GM21723 (cell line): ENCODE results near the gene TRPC4.

ENCODE experiments used
- ATAC-seq: cut with Tn5 transposase; IDR thresholded peaks from one replicate; pipeline ENCODE4 v1.9.1; 2021; ENCODE audit warnings: mild to moderate bottlenecking, moderate library complexity; ENCODE audit not compliant: unreplicated experiment

The TRPC4 gene

DNA sequence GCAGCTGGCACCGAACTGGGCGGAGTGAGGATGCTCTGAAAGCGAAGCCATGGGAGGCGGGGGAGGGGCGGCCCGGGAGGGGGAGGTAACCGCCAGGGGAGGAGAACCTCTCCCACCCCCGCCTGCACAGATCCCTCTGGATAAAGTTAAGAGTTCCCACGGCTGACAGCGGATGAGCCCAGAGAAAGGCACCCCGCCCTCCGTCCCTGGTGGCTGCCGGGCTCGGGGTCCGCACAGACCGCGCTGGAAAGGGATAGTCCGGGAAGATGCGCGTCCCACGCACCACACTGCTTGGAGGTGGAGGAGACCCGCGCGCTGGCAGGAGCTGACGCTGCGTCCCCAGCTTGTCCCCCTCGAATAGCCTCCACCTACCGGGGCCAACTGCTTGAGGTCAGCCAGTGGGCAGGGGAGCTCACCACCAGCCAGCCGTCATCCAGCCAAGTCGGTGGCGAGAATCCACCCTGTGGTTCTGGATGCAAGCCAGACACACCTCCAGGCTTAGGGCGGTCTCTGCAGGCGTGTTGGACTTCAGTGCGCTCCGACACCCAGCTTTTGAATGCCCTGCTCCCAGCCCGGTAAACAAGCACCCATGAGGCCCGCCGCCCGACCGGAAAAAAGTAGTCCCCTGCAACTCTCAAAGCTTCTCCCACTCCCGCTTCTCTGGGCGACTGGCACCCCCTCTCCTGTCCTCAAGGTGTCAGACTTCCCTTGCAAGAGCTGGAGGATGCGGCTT is at the start of gene TRPC4:
Gene TRPC4 (minus strand): TSS at position 17 of the 733 bp plus-strand sequence. CDS start 86,439 bp downstream, outside the sequence.
- no peak for ATAC-seq

DNA sequence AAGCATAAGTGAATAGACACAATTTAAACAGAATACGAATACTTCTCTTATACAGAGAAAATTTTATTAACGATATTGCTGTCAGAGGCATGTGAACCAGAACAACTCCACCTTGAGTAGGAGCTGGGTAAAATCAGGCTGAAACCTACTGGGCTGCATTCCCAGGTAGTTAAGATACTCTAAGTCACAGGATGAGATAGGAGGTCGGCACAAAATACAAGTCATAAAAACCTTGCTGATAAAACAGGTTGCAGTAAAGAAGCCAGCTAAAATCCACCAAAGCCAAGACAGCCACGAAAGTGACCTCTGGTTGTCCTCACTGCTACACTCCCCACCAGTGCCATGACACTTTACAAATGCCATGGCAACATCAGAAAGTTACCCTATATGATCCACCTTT is 49.2 kb upstream of the TRPC4 start:
- ATAC-seq = no peak

DNA sequence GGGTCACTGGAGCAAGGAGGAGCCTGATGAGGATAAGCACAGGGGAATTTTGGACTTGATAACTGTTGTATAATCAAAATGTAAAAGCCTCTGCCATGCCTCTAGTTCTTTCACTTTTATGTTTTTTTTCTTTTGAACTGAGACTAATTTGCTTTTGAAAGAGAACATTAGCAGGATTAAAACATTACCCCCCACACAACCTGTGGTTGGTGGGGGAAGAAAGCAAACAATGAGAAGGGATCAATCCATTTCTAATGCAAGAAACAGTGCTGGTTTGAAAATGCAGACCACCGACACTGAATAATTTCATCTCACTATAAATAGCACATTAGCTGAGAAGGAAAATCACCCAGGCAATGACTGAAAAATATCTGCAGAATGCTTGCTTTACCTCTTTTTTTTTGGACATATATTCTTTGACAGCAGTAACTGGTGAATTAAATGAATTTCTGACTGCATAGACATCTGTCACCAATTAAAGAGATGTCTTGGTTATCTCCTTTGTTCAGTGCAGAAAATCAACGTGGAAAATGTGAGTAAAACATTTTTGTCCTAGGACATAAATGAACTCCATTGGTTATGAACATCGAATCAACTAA is 48.6 kb upstream of the TRPC4 start:
- ATAC-seq = no peak

DNA sequence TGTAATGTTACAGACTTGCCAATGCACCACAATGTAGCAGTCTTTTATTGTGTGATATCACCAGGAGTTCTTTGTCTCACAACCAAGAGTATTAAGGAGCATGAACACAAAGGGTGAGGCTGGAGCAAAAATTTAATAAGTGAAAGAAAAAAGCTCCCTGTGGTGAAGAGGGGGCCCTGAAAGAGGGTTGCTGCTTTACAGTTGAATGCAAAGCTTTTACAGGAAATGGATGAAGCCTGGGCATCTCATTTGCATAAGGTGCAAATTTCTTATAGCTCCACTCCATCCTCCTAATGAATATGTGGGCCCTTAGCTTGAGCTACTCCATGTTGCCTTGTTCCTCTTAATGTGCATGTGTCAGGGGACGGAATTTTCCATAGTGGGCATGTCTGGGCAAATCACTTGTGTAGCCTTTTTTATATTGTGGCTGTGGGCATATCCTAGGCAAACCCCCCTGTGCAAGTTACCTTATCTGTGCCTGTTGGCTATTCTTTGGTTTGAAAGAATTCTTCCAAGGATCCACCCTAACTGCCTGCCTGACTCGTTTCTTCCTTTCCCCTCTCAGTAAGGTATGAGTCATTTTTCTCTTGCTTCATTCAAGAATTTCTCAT is 45.3 kb upstream of the TRPC4 start:
- no peak for ATAC-seq

DNA sequence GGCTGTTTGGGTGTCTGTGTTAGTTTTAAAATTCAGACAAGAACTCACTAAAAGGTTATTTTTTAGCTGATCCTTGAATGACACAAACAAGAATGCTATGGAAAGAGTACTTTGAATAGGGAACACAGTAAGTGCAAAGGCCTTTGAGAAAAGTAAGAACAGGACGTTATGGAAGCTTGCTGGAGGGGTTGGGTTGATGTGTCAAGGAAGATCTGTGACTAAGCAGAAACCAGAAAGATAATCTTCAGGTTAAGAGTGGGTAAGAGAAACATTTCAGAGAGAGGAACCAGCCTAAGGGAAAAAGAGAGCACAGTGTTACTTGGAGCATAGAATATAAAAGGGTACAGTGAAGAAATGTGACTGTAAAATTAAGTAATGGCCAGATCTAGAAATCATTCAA is 41.2 kb upstream of the TRPC4 start:
- ATAC-seq = no peak

DNA sequence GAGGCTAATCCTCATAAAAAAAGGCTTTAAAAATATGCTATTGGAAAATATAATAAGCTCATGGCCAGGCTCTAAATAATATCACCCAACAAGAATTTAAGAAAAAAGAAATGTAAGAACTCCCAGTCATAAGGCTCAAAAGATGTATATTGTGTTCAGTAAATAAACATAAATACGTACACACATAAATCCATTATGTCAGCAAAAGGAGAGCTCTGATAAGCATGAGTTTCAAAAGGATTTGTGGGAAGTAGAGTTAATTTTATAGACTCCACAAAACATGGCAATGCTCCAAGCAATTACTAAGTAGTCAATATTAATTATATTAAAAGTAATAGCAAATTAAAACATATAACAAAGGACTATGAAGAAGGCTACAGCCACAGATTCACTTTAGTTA is 37.3 kb upstream of the TRPC4 start:
- no peak for ATAC-seq

DNA sequence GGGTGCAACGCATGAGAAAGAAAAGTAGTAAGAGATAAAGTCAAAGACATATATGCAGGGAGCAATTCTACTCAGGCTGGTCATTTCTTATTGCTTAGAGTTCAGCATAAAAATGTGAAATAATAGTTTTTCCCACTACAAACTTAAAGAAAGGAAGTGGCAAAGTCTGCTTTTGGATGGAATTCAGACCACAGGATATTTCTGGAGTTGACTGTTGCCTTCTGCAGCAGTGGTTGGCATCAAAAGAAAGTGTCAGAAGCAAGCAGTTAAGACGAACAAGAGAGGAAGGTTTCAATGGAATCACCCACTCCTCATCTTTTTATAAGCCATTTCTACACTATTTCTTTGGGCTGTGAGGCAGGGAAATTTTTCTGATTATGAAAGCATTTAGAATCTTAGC is 36.2 kb upstream of the TRPC4 start:
- no peak for ATAC-seq

DNA sequence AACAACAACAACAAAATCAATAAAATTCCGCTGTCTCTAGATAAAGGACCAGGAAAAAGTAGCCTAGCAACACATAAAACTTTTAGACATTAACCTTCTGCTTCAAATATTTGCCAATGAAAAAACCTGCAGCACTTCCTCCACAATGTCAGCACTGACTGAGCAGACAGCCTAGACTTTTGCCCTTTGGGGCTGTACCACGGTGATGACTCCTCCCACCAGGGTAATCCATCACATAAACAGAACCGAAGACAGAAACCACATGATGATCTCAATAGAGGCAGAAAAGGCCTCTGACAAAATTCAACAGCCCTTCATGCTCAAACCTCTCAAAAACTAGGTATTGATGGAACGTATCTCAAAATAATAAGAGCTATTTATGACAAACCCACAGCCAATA is 30.2 kb upstream of the TRPC4 start:
- no peak for ATAC-seq

DNA sequence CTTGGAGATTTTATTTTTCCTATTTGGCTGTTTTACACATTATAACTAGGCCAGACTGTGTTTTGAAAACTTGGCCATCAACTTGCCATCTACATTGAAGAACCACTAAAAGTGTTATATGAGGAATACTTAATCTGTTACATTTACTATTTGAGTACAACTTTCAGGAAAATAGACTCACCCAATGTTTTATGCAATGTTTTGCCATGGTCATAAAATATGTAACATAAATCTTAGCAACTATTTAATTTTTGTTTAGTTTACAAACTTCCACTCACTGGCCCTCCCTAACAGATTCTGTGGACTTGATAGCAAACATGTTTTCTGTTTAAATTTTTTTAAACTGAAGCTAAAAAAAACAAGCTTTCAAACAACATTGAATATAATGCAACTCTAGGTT is 23.7 kb upstream of the TRPC4 start:
- no peak for ATAC-seq

DNA sequence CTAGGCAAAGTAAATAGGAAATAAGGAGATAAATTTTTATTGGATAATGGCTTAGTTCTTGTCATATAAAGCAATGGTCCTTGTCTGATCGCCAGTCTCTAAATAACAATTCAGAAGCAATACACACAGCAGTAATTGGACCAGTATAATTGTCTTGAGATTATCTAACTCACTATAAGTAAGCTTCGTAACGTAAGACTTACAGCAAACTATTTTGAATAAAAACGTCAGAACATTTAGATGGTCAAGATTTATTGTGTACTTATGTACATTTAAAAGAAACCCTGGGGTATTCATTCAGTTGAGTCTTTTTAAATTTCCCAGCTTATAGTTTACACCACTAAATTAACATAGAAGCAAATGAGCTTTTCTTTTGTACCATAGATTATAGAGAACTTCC is 20.2 kb upstream of the TRPC4 start:
- no peak for ATAC-seq

DNA sequence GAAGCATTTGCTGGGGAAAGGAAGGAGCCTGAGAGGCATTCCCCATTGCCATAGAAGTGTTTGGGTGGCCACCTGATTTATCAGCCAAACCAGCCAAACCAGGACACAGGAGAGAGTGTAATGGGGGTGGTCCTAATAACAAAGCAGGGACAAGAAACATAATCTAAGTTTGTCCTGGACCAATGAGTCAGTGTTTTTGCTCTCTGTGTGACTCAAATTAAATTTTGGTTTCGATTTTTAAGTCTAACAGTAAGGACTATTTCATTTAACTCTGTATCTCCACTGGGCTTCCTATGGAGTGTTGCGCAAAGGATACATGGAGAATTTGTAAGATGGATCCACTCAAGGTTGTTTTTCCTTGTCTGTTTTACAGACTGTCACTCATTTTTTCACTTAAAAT is 19.5 kb upstream of the TRPC4 start:
- ATAC-seq = no peak

DNA sequence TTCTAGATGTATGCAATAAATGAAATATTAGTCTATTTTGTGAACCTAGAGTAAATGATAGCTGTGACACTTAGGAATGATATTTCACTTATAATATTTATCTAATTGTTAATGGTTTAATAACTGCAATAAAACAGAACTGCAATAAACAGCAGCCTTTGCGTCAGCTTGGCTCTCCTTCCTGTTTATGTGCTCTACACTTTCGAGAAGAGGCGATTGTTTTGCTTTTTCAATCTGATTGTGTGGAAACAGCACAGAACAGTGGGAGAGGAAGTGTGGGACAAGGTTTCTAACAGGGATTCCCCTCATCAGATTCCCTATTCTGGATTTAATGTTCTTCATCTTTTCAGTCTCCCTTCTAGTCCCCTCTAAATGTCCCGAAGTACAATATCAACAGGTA is 17.3 kb upstream of the TRPC4 start:
- ATAC-seq = no peak

DNA sequence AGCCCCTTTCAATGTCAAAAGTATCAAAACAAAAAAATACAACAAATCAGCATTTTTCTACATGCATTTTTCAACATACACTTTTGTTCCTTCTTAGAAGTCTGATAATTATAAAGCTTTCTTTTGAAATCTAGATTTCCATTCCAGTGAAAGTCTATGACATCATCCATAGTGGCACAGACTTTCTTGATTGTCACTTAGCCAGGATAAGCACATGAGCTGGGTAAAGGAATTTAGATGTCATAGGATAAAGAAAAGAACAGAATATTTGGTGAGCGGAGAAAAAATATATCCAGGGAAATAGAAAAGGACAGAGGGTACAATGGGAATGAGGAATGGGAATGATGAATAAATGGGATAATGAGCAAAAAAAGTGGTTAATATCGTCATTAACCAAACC is 15.1 kb upstream of the TRPC4 start:
- no peak for ATAC-seq

DNA sequence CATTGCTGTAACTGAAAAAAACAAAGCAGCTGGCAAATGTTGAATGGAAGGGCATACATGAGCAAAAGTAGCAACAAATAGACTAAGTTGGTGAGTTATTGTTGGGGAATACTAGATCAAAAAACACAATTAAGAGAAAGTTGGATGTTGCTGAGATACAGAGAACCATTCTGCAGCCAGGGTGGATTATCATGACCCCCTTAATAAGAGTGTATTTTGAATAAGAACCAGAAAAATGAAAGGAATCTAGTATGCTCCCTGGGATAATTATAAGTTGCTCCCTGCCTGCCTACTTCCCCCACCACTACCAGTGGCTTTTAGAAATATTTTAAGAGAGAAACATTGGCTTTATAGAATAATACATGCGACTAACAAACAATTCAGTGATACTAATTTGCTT is 14.5 kb upstream of the TRPC4 start:
- ATAC-seq = no peak

DNA sequence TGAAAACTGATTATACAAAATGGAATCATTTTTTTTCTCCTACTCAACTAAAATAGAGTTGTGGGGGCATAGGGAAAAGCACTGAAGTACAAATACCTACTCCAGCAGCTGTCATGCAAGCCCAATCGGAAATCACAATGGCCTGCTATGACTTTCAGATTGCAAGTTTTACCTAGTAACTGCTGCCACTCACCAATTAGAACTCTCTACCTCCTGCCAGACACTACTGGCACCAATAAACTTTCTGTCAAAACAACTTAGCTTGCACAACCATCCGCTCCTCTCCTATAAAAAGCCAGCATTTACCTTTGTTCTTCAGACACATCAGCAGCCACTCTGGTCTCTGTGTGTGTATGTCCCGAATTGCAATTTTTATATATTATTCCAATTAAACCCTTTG is 9.3 kb upstream of the TRPC4 start:
- no peak for ATAC-seq

DNA sequence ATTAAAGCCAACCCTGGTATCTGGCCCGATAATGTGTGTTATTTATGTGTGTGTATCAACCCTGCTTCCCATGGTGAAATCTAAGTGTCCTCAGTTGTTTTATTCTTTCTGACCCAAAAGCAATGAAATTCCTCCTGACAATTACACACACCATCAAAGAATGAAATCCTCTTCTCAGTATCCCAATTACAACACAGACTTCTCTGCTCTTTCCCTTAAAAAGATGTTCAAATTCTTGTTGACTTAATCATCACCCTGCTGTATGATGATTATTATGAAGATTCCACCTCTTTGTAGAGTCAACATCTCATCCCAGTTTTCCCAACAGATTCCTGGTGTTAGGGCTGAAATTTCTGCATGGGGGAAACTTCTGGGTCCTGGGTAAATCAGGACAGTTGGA is 8.9 kb upstream of the TRPC4 start:
- no peak for ATAC-seq

DNA sequence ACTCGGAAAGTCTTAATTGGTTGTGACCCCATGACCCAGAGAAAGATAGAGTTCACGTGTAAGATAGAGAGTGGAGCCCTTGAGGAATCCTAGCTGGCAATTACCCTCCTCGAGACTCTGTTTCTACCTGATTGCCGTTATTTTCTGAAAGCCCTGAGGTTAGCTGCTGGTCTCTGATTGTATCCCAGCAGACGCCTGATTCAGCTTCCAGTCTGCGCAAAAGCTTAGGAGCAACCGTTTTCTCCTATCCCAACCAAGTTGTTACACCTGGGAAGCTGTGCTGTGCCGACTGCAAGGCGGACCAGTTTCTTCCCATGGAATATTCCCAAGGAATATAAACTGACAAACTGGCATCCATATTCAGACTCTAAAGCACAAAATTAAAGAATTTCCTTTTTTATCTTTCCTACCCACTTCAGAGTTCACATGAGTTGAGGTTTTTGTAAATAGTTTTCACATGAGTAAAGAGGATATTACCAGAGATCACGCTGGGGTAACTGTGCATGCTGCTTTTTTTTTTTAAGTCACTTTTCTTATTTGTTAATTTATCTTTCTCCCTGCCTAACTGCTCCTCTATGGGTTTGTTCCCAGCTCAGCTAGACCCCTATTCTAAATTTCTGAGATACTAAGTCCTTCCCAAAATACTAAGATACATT is 1.5 kb upstream of the TRPC4 start:
- no peak for ATAC-seq

DNA sequence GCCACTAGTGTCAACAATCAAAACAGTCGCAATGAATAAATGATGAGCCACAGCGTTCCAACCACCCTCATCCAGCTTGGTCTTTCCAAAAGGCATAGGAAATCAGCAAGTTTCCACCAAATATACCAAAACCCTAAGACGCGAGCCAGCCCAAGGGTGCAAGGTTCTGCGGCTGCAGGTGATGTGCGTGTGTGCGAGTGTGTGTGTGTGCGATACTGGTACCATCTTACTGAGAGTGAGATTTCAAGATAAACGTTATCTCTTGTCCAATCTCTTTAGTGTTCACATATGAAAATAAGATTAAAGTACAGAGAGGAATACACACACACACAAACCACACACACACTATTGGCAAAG is 895 bp upstream of the TRPC4 start:
- ATAC-seq = no peak

DNA sequence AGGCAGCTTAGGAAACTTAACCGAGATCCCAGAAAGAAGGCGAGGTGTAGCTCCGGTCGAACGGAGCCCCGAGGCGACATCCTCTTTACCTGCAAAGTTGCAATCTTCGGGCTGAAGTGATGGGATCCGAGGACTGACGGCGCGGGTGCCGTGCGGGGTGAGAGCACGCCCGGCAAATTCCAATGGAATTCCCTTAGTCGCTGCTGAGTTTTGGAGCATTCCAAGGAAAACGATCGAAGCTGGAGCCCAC is 141 bp downstream of the TRPC4 start:
- ATAC-seq = no peak

DNA sequence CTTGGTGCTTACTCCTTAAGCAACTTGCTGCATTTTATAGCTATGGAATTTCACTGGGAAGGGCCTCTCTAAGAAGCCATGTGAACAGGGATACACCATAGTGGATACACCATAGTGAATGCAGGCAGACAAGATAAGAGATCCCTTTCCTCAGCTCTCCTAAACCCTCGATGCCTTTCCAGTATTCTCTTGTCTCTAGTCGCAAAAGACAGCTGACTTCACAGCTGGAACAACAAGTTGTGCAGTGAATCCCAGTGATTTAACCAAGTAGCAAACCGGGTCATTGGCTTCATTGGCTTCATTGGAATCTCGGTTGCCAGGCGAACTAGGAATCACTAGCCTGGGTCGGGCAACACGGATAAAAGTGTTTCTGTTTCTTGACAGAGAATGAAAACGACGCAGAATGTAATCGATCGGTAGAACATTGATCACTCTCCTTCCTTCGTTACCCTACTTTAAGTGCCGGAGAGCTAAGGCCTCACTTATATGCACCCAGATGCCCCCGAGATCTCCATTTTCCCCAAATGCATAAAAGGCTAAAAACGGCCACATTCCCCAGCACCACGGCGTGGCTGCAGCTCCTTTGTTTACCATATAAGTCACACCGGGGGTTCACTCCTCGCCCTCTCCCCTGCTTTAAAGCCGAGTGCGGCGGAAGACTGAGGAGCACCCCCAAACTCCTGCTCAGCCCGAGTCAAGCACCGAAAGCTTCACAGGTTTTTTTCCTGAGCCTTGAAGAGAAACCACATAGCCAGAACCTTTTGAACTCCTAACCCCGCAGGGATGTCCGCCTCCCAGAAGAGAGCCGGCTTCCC is 674 bp downstream of the TRPC4 start:
- no peak for ATAC-seq

DNA sequence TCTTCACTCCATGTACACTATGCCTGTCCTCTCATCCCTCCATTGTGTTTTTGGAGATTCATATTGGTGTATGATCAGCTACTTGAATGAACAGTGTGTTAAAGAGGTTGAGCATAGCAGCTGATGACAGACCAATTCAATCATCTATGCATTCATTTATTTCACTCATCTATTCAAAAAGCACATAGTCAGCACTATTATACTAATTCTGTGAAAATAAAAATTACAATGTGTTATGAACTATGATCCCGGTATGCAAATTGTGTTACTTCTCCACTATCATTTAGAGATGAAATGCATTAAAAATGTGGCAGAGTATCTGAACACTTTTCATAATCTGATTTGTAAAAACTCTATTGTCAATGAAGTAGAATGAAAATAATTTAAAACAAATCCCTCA is 5.9 kb downstream of the TRPC4 start:
- ATAC-seq = no peak

DNA sequence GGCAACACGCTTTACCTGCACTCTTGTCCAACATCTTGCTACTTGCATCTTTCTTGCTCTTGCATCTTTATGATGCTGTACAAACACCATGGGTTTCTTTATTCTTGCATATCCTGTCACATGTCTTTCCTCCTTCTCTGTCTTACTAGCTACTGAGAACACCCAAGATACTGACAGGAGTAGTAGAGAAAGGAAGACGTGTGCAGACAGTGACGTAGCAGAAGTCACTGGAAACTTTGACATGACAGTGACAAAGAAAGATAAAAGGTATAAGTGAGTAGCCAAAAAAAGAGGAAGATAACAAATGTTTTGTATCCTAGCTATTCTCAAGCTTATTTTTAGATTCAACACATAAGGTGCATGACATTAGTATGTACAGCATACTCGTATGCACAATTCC is 34.2 kb downstream of the TRPC4 start:
- ATAC-seq = no peak
